Astrocyte (in vitro differentiated cells and primary cell): ENCODE results near the gene AKAP13.

Experiments used
- EZH2 ChIP-seq: IDR thresholded peaks from 2 replicates; pipeline ENCODE4 v1.6.1; 2012; ENCODE audit warnings: mild to moderate bottlenecking, low read length, inconsistent platforms; ENCODE audit not compliant: insufficient read depth
- TF ChIP-seq, protein P1 (sequence below): IDR thresholded peaks from 2 replicates; pipeline ENCODE4 v1.5.1; 2011; ENCODE audit warnings: low read depth, mild to moderate bottlenecking, inconsistent platforms, low read length, moderate library complexity; ENCODE audit not compliant: insufficient read depth

DNA sequence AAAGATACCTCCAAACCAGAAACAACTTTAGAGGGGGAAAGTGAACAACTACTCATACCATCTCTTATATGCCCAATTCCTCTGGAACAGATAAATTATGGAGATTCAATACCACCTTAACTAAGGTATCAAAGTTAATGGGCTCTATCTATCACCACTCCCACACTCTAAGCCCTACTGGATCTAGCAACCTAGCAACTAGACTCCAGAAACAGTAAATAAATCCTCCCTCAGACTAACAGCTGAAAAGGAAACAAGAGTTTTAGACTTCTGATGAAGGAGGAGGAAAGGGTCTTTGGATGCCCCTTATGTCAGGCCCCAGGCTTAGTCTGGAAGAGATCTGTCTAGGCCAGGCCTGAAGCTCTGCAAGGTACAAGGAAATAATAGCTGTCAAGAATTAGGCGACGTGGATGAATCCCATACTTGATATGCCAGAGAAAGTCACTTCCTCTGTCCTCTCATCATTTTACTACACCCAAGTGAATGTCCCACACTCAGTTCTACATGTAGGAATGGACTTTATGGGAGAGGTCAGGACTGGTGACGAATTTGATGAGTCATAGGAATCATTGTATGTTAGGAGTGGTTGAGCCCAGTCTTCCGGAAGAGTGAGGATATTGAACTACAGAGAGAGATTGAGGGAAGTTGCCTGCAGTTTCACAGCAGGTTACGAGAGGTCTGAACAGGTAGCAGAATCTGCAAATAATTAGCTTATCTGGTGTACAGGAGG is 113.8 kb downstream of the AKAP13 start:
- TF ChIP-seq, protein P1, sequence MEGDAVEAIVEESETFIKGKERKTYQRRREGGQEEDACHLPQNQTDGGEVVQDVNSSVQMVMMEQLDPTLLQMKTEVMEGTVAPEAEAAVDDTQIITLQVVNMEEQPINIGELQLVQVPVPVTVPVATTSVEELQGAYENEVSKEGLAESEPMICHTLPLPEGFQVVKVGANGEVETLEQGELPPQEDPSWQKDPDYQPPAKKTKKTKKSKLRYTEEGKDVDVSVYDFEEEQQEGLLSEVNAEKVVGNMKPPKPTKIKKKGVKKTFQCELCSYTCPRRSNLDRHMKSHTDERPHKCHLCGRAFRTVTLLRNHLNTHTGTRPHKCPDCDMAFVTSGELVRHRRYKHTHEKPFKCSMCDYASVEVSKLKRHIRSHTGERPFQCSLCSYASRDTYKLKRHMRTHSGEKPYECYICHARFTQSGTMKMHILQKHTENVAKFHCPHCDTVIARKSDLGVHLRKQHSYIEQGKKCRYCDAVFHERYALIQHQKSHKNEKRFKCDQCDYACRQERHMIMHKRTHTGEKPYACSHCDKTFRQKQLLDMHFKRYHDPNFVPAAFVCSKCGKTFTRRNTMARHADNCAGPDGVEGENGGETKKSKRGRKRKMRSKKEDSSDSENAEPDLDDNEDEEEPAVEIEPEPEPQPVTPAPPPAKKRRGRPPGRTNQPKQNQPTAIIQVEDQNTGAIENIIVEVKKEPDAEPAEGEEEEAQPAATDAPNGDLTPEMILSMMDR = no peak
- no peak for TF ChIP-seq EZH2
